IPS-20b (cell line): Measurements from ENCODE around the gene HMCN1.
"Not testable (repeated sequence)": the region's sequence is repeated elsewhere in the genome, so short reads cannot be mapped to it uniquely, and the experiment has no call there.

Experiments
- H3K27ac ChIP-seq: one replicate; pipeline ENCODE4 v1.5.1; 2013; ENCODE audit warnings: low read length
- H3K27me3 ChIP-seq: 2 replicates; pipeline ENCODE4 v1.6.1; 2013; ENCODE audit warnings: mild to moderate bottlenecking, low read length, inconsistent platforms; ENCODE audit not compliant: insufficient read depth
- H3K36me3 ChIP-seq: 2 replicates; pipeline ENCODE4 v1.6.1; 2013; ENCODE audit warnings: low read depth, mild to moderate bottlenecking, inconsistent platforms, low read length, moderate library complexity; ENCODE audit not compliant: insufficient read depth
- H3K4me1 ChIP-seq: 2 replicates; pipeline ENCODE4 v1.6.1; 2013; ENCODE audit warnings: mild to moderate bottlenecking, control low read depth, inconsistent platforms, low read length, moderate library complexity; ENCODE audit not compliant: insufficient read depth
- H3K4me3 ChIP-seq: 2 replicates; pipeline ENCODE4 v1.5.1; 2013; ENCODE audit warnings: mild to moderate bottlenecking, low read length, inconsistent platforms
- H3K9ac ChIP-seq: 2 replicates; pipeline ENCODE4 v1.6.1; 2013; ENCODE audit warnings: low read depth, mild to moderate bottlenecking, inconsistent platforms, low read length, moderate library complexity
- H3K9me3 ChIP-seq: 2 replicates; pipeline ENCODE4 v1.6.1; 2013; ENCODE audit warnings: mild to moderate bottlenecking, low read depth, low read length, inconsistent platforms; ENCODE audit not compliant: insufficient read depth

The HMCN1 gene

DNA sequence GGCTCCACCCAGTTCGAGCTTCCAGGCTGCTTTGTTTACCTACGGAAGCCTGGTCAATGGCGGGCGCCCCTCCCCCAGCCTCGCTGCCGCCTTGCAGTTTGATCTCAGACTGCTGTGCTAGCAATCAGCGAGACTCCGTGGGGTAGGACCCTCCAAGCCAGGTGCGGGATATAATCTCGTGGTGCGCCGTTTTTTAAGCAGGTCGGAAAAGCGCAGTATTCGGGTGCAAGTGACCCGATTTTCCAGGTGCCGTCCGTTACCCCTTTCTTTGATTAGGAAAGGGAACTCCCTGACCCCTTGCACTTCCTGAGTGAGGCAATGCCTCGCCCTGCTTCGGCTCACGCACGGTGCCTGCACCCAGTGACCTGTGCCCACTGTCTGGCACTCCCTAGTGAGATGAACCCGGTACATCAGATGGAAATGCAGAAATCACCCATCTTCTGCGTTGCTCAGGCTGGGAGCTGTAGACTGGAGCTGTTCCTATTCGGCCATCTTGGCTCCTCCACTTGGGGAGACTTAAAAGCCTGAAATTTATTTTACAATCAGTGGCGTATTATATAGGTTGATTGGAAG, 158.7 kb downstream of the HMCN1 start:
- H3K4me3 ChIP-seq, H3K9me3 ChIP-seq, H3K36me3 ChIP-seq, H3K4me1 ChIP-seq, H3K27me3 ChIP-seq, H3K27ac ChIP-seq, H3K9ac ChIP-seq: not testable (repeated sequence)

- Histone ChIP-seq H3K9ac (no peak overlapping the region), H3K27me3 (no peaks in the 10 kb centered on the region), H3K36me3 (no peaks in the 10 kb centered on the region), H3K9me3 (0 out of 2 replicates have a peak, but pooled peaks cover 4% of the 10 kb centered on the region), H3K4me3 (no peak overlapping the region), H3K4me1 (no peaks in the 10 kb centered on the region; the same call in 1 of the 2 replicates), H3K27ac (no peak overlapping the region)
Observed at GRCh38 chr1:185894791-185895190, 160.6 kb downstream of the HMCN1 start.

DNA sequence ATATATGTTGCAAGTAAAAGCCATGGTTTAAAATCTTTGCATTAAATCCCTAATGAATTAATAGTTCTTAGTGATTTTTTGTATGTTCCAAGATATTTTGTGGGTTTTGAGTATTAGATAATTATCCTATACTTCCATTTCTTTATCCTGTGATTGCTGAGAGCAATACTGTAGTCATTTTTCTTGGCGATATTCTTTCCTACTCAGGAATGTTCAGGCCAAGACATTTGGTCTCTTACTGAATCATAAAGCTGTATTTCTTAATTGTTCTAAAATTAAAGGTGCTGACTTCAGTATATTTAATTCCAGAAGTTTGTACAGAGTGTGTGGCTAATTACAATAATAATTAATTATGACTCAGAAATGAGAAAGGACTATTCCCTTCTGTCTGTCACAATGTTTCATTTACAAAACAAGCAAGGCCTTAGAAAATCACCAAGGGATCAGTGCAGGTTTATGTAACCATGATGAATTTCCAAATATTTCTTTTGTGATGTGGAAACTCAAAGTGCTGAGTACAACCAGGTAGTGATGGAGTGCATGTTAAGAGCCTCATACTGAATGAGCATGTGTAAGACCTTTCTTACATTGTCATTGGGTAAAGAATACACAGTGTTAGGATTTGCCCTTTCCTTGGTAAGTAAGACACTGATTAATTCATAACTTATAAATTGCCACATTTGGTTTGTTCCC, 161.2 kb downstream of the HMCN1 start:
- H3K4me1 ChIP-seq: no peaks in the 10 kb centered on the region; the same call in 1 of the 2 replicates
- H3K9me3 ChIP-seq: 0 out of 2 replicates have a peak, but pooled peaks cover 4% of the 10 kb centered on the region
- H3K9ac ChIP-seq: no peak overlapping the region
- no peak overlapping the region for H3K4me3 ChIP-seq
- H3K36me3 ChIP-seq: no peaks in the 10 kb centered on the region
- no peaks in the 10 kb centered on the region for H3K27me3 ChIP-seq
- H3K27ac ChIP-seq: no peak overlapping the region

DNA sequence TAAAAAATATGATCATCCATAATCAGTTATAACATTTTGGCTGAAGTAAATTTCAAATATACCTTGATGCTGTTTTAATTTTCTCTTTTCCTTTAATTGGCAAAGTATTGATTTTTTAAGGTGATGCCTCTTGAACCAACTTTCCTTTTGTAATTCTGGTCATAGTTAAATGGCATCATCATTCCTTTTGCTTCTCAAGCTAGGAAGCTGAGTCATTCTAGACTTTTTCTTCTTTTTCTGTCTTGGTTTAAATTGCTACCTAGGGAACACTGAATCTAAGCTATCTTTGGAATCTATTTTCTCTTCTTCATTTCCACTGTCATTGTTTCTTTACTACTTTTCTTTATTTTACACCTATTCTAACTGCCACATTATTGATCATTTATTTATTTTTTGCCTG, 162.7 kb downstream of the HMCN1 start:
- H3K9ac ChIP-seq: no peak overlapping the region
- no peak overlapping the region for H3K27ac ChIP-seq
- no peaks in the 10 kb centered on the region for H3K27me3 ChIP-seq
- H3K9me3 ChIP-seq: 0 out of 2 replicates have a peak, but pooled peaks cover 4% of the 10 kb centered on the region
- no peak overlapping the region for H3K4me3 ChIP-seq
- no peaks in the 10 kb centered on the region for H3K36me3 ChIP-seq
- no peaks in the 10 kb centered on the region; the same call in 1 of the 2 replicates for H3K4me1 ChIP-seq

DNA sequence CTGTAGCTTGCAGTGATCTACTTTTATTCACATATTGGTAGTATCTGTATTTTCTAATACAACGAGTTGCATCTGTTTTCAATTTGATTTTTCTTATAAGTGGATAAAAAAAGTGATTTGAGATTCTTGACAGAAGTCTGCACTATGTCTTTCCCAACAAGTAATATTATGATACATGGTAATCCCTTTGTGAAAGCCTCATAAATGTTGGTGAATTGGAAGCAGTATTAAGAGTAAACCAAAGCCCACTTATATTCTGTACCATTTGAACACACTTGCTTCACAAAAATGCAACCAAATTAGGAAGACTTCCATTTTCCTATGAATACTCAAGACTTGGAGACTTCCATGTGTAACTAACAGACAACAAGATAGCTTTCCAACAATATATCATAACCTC, 172.0 kb downstream of the HMCN1 start:
- Histone ChIP-seq H3K36me3 (no peaks in the 10 kb centered on the region), H3K9ac (no peak overlapping the region), H3K9me3 (no peaks in the 10 kb centered on the region), H3K27ac (no peak overlapping the region), H3K4me3 (no peak overlapping the region), H3K4me1 (peaks cover 16% of the 10 kb centered on the region; the same call in 1 of the 2 replicates), H3K27me3 (no peaks in the 10 kb centered on the region)

- no peak overlapping the region for H3K27ac ChIP-seq
- no peak overlapping the region for H3K9ac ChIP-seq
- H3K36me3 ChIP-seq: no peaks in the 10 kb centered on the region
- H3K4me3 ChIP-seq: no peak overlapping the region
- H3K27me3 ChIP-seq: no peaks in the 10 kb centered on the region
- H3K9me3 ChIP-seq: no peaks in the 10 kb centered on the region
- H3K4me1 ChIP-seq: peaks cover 26% of the 10 kb centered on the region
Observed at GRCh38 chr1:185907246-185907645, 173.1 kb downstream of the HMCN1 start.

DNA sequence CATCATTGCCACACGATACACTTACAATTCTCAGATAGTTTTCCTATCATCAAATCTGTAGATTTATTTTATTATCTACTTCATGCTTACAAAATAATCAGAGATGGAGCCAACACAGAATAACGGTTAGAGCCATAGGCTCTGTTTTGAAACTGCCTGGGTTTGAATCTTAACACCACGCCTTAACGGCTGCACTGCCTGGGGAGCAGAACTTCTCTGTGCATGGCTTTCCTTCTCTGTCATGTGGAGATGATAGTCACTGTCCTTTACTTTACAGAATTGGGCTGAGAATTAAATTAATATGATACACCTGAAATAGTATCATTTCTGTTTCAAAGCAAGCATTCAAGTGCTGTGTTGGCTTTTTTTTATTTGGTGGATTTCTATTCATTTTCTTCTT, 177.8 kb downstream of the HMCN1 start:
- peaks cover 40% of the 10 kb centered on the region for H3K4me1 ChIP-seq
- peak overlapping the region; percentile 57 for H3K27ac ChIP-seq
- peak overlapping the region; percentile 22; the same call in 1 of the 2 replicates for H3K9ac ChIP-seq
- peak overlapping the region; percentile 33 for H3K4me3 ChIP-seq
- H3K9me3 ChIP-seq: no peaks in the 10 kb centered on the region
- no peaks in the 10 kb centered on the region for H3K36me3 ChIP-seq
- no peaks in the 10 kb centered on the region for H3K27me3 ChIP-seq

DNA sequence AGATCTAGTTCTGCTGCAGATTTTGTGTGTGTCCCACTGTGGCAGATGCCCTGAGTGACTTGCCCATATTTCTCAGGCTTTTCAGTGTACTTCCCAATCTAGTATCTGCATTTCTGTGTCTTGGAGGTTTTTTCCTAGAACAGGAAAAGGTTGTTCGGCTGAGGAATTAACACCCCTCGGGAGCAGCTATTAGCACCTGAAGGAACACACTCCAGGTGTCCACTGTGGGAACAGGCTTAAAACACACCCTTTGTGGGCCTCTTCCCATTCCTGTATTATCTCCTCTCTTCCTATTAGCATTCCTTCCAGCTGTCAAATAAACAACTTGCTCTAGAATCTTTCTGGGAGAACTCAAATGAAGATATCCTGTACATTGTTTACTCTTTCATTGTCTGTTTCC, 178.3 kb downstream of the HMCN1 start:
- Histone ChIP-seq H3K9me3 (no peaks in the 10 kb centered on the region), H3K4me1 (peaks cover 38% of the 10 kb centered on the region), H3K4me3 (peak overlapping the region; percentile 33), H3K9ac (peak overlapping the region; percentile 22; the same call in 1 of the 2 replicates), H3K27ac (peak overlapping the region; percentile 10), H3K36me3 (no peaks in the 10 kb centered on the region), H3K27me3 (no peaks in the 10 kb centered on the region)

DNA sequence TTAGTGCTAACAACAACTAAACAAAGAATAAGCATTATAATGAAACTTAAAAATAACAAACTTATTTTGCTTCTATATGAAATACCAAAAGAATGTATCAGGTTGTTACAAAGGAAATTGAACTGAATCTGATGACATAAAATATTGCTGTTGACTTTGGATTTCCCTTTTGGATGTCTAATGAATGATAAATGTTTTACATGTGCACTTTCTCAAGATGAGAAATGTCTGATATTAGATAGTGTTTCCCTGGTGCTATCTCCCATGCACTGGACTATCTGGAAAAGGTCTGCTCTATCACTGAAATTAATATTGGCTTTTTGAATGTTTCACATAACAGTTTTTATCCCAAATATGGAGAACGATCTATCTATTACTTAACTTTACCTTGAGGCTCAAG, 179.9 kb downstream of the HMCN1 start:
- Histone ChIP-seq H3K4me3 (no peak overlapping the region), H3K9me3 (no peaks in the 10 kb centered on the region), H3K27ac (peak overlapping the region; percentile 54), H3K27me3 (no peaks in the 10 kb centered on the region), H3K4me1 (peaks cover 34% of the 10 kb centered on the region), H3K36me3 (no peaks in the 10 kb centered on the region), H3K9ac (no peak overlapping the region)

DNA sequence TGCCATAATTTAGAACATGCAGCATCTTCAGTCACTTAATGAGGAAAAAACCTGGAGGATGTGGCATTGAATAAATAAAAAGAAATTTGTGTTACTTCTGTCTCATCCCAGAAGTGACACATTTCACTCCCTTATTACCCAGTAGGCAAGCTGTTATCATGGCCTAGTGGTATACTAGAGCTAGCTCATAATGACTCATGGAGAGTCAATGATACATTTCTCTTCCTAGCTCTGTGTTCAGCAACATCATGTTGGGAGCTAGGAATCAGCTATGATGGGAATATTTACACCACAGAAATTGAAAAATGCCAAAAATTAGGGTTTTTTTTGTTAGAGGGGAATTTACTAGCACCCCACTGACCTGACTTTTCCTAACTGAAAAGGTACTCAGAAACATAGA, 182.7 kb downstream of the HMCN1 start:
- Histone ChIP-seq H3K4me1 (peaks cover 24% of the 10 kb centered on the region), H3K4me3 (no peak overlapping the region), H3K36me3 (no peaks in the 10 kb centered on the region), H3K27me3 (no peaks in the 10 kb centered on the region), H3K9me3 (no peaks in the 10 kb centered on the region), H3K9ac (no peak overlapping the region), H3K27ac (no peak overlapping the region)

DNA sequence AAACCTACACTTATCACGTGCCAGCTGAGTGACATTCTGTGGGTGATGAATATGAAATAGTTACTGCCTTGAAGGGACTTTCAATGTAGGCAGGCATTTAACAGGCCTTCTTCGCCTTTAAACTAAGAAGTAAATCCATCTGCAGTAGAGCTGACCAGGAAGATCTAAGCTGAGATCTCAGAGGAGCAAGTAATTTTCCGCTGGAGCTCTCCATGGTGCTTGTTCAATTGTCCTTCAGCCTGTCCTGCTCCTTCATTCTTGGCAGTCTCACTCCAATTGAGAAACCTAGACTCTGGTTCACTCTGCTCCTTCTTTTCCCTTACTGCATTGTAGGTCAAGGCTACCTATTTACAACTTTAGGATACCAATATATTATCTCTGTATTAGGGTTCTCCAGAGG, 183.5 kb downstream of the HMCN1 start:
- Histone ChIP-seq H3K27me3 (no peaks in the 10 kb centered on the region), H3K36me3 (no peaks in the 10 kb centered on the region), H3K4me3 (no peak overlapping the region), H3K4me1 (peaks cover 18% of the 10 kb centered on the region), H3K27ac (no peak overlapping the region), H3K9me3 (no peaks in the 10 kb centered on the region), H3K9ac (no peak overlapping the region)

- Histone ChIP-seq H3K36me3 (no peaks in the 10 kb centered on the region), H3K4me1 (no peaks in the 10 kb centered on the region), H3K9ac (no peak overlapping the region), H3K4me3 (no peak overlapping the region), H3K27me3 (no peaks in the 10 kb centered on the region), H3K27ac (no peak overlapping the region), H3K9me3 (no peaks in the 10 kb centered on the region)
Observed at GRCh38 chr1:185920602-185921001, 186.4 kb downstream of the HMCN1 start.
